Esophagus (tissue), 2 donors: Measurements from ENCODE around the gene CDKN2A. TPM values are rescaled to one million over a fixed set of nuclear protein-coding genes. Genes with fewer than 3 reads are reported as not detected.

ENCODE experiments used
- H3K27ac ChIP-seq, 2 donors: one replicate each; pipeline ENCODE4 v1.5.1; 2013; ENCODE audit warnings: low read depth in 2 of 2, mild to moderate bottlenecking in 2 of 2, inconsistent platforms in 1 of 2, low read length in 1 of 2, moderate library complexity in 1 of 2
- H3K27me3 ChIP-seq, 2 donors: one replicate each; pipeline ENCODE4 v1.6.1; 2013; ENCODE audit warnings: low read length in 2 of 2, control low read depth in 1 of 2, mild to moderate bottlenecking in 1 of 2; ENCODE audit not compliant: insufficient read depth in 2 of 2, control insufficient read depth in 1 of 2
- H3K36me3 ChIP-seq, 2 donors: one replicate each; pipeline ENCODE4 v1.6.1; 2013; ENCODE audit warnings: low read length in 1 of 2; ENCODE audit not compliant: control insufficient read depth in 2 of 2, insufficient read depth in 2 of 2
- H3K4me1 ChIP-seq, 2 donors: one replicate each; pipeline ENCODE4 v1.6.1; 2013; ENCODE audit warnings: low read length in 1 of 2; ENCODE audit not compliant: control insufficient read depth in 2 of 2, insufficient read depth in 2 of 2
- H3K4me3 ChIP-seq, 2 donors: one replicate each; pipeline ENCODE4 v1.5.1; 2013; ENCODE audit warnings: low read length in 2 of 2, mild to moderate bottlenecking in 2 of 2, low read depth in 1 of 2, moderate library complexity in 1 of 2
- H3K9me3 ChIP-seq, 2 donors: one replicate each; pipeline ENCODE4 v1.6.1; 2013; ENCODE audit warnings: mild to moderate bottlenecking in 2 of 2, low read depth in 1 of 2, low read length in 1 of 2, moderate library complexity in 1 of 2; ENCODE audit not compliant: control insufficient read depth in 2 of 2, insufficient read depth in 1 of 2
- WGBS, 2 donors: extraction: QIAGEN DNeasy Blood & Tissue Kit; methylation state at CpG; one replicate each; pipeline ENCODE4 v1.1.7; 2013; 5-methylcytosine and 5-hydroxymethylcytosine counted together
- polyA plus RNA-seq, 2 donors: library from polyadenylated mRNA; stranded (reverse); fragments of 200-250 nt; gene quantifications; one replicate each; pipeline ENCODE4 v1.2.3, GENCODE V29; 2013
- donor health status: healthy with polysubstance abuse.
- donor health status: Bipolar disorder and iron deficiency.

Gene CDKN2A
- polyA plus RNA-seq, 2 donors: 6.1 to 11.3 TPM

- H3K27ac ChIP-seq: no peak overlapping the region
- H3K36me3 ChIP-seq: no peaks in the 10 kb centered on the region
- H3K9me3 ChIP-seq: no peaks in the 10 kb centered on the region
- no peaks in the 10 kb centered on the region for H3K4me1 ChIP-seq
- H3K27me3 ChIP-seq: peaks cover 0 to 4% of the 10 kb centered on the region in 2 donors
- no peak overlapping the region for H3K4me3 ChIP-seq
Observed at GRCh38 chr9:21984101-21984500, 10.1 kb downstream of the CDKN2A start.

- Histone ChIP-seq H3K4me1 (no peaks in the 10 kb centered on the region), H3K27me3 (peaks cover 0 to 7% of the 10 kb centered on the region in 2 donors), H3K9me3 (no peaks in the 10 kb centered on the region), H3K36me3 (no peaks in the 10 kb centered on the region), H3K4me3 (no peak overlapping the region), H3K27ac (no peak overlapping the region)
- WGBS, 2 donors: 64 to 65% methylated on average over 1 of the region's 1 CpG
Observed at GRCh38 chr9:21983561-21983935, 10.6 kb downstream of the CDKN2A start.

GRCh38 chr9:21982861-21983560 is 11.2 kb downstream of the CDKN2A start:
- 65 to 83% methylated on average over 1 of the region's 1 CpG for WGBS, 2 donors
- Histone ChIP-seq H3K27me3 (peaks cover 0 to 7% of the 10 kb centered on the region in 2 donors), H3K9me3 (no peaks in the 10 kb centered on the region), H3K4me1 (no peaks in the 10 kb centered on the region), H3K36me3 (no peaks in the 10 kb centered on the region), H3K27ac (no peak overlapping the region), H3K4me3 (no peak overlapping the region)

GRCh38 chr9:21982391-21982790 is 11.8 kb downstream of the CDKN2A start:
- no peaks in the 10 kb centered on the region for H3K36me3 ChIP-seq
- 60 to 76% methylated on average over 1 of the region's 1 CpG for whole genome bisulfite sequencing, 2 donors
- no peaks in the 10 kb centered on the region for H3K4me1 ChIP-seq
- no peak overlapping the region for H3K4me3 ChIP-seq
- no peaks in the 10 kb centered on the region for H3K9me3 ChIP-seq
- peaks cover 0 to 7% of the 10 kb centered on the region in 2 donors for H3K27me3 ChIP-seq
- no peak overlapping the region for H3K27ac ChIP-seq

GRCh38 chr9:21976334-21976875 is 17.8 kb downstream of the CDKN2A start:
- no peak overlapping the region for H3K4me3 ChIP-seq
- H3K27me3 ChIP-seq: peaks cover 3 to 27% of the 10 kb centered on the region in 2 donors
- H3K4me1 ChIP-seq: peaks cover 0 to 8% of the 10 kb centered on the region in 2 donors
- H3K27ac ChIP-seq: no peak overlapping the region
- 30 to 31% methylated on average over 19 of the region's 19 CpGs for WGBS, 2 donors
- no peaks in the 10 kb centered on the region for H3K9me3 ChIP-seq
- H3K36me3 ChIP-seq: no peaks in the 10 kb centered on the region

GRCh38 chr9:21974722-21975409 is 19.3 kb downstream of the CDKN2A start:
- Histone ChIP-seq H3K9me3 (peaks cover 0 to 8% of the 10 kb centered on the region in 2 donors), H3K27ac (no peak overlapping the region), H3K4me3 (peak overlapping the region; percentile 40 to 67), H3K36me3 (no peaks in the 10 kb centered on the region), H3K27me3 (peaks cover 9 to 41% of the 10 kb centered on the region in 2 donors), H3K4me1 (peaks cover 0 to 8% of the 10 kb centered on the region in 2 donors)
- 1% methylated on average over 47 to 51 of the region's 51 CpGs for WGBS, 2 donors

GRCh38 chr9:21974343-21974721 is 19.9 kb downstream of the CDKN2A start:
- Histone ChIP-seq H3K4me3 (peak overlapping the region; percentile 40 to 67), H3K27ac (no peak overlapping the region), H3K27me3 (peaks cover 10 to 40% of the 10 kb centered on the region in 2 donors), H3K4me1 (peaks cover 0 to 8% of the 10 kb centered on the region in 2 donors), H3K9me3 (peaks cover 0 to 8% of the 10 kb centered on the region in 2 donors), H3K36me3 (no peaks in the 10 kb centered on the region)
- WGBS, 2 donors: 7% methylated on average over 21 of the region's 21 CpGs

GRCh38 chr9:21972361-21972760 is 21.8 kb downstream of the CDKN2A start:
- H3K36me3 ChIP-seq: no peaks in the 10 kb centered on the region
- H3K9me3 ChIP-seq: peaks cover 0 to 8% of the 10 kb centered on the region in 2 donors
- no peak overlapping the region for H3K4me3 ChIP-seq
- H3K4me1 ChIP-seq: peaks cover 0 to 8% of the 10 kb centered on the region in 2 donors
- H3K27ac ChIP-seq: no peak overlapping the region
- H3K27me3 ChIP-seq: peaks cover 10 to 51% of the 10 kb centered on the region in 2 donors

GRCh38 chr9:21970800-21971640 is 23.2 kb downstream of the CDKN2A start:
- 16 to 17% methylated on average over 44 to 45 of the region's 45 CpGs for WGBS, 2 donors
- Histone ChIP-seq H3K4me3 (no peak overlapping the region), H3K4me1 (peaks cover 0 to 8% of the 10 kb centered on the region in 2 donors)

More at GRCh38 chr9:21970800-21971640, 23.2 kb downstream of the CDKN2A start:
- Histone ChIP-seq H3K27ac (no peak overlapping the region), H3K9me3 (peaks cover 0 to 8% of the 10 kb centered on the region in 2 donors), H3K27me3 (peaks cover 10 to 53% of the 10 kb centered on the region in 2 donors), H3K36me3 (no peaks in the 10 kb centered on the region)
